Endothelial cell (in vitro differentiated cells): Measurements from ENCODE around the gene C5. TPM values are rescaled to one million over a fixed set of nuclear protein-coding genes. Genes with fewer than 3 reads are reported as not detected.
A peak's percentile ranks its signal among the peaks of the same experiment; 100 is the strongest.

Source experiments
- DNase-seq: peaks from one replicate; pipeline ENCODE4 v3.0.0; 2021; ENCODE audit warnings: low spot score
- H3K27ac Mint-ChIP-seq: one replicate; pipeline ENCODE4 v1.8.0; 2021; ENCODE audit warnings: mixed read lengths, inconsistent platforms; ENCODE audit not compliant: unreplicated experiment
- H3K27me3 Mint-ChIP-seq: one replicate; pipeline ENCODE4 v1.8.0; 2021; ENCODE audit warnings: mild to moderate bottlenecking, moderate library complexity, mixed read lengths, inconsistent platforms; ENCODE audit not compliant: unreplicated experiment
- H3K36me3 Mint-ChIP-seq: one replicate; pipeline ENCODE4 v1.8.0; 2021; ENCODE audit warnings: mild to moderate bottlenecking, low read depth, mixed read lengths, inconsistent platforms; ENCODE audit not compliant: unreplicated experiment
- H3K4me1 Mint-ChIP-seq: one replicate; pipeline ENCODE4 v1.8.0; 2021; ENCODE audit warnings: mild to moderate bottlenecking, mixed read lengths, inconsistent platforms; ENCODE audit not compliant: unreplicated experiment
- H3K4me3 Mint-ChIP-seq: one replicate; pipeline ENCODE4 v1.8.0; 2021; ENCODE audit warnings: mild to moderate bottlenecking, mixed read lengths, inconsistent platforms; ENCODE audit not compliant: unreplicated experiment
- H3K9me3 Mint-ChIP-seq: one replicate; pipeline ENCODE4 v1.8.0; 2021; ENCODE audit warnings: mixed read lengths, inconsistent platforms; ENCODE audit not compliant: unreplicated experiment
- total RNA-seq: library from RNA; stranded (reverse); fragmentation: NEBNext Ultra II Directional; extraction: Animal tissue kit (Norgen Biotek cat#: 25700); gene quantifications from one replicate; pipeline ENCODE4 v1.2.1, GENCODE V29; 2021; ENCODE audit not compliant: unreplicated experiment
- TF ChIP-seq, protein P1 (sequence below): fragments of 200-600 bp; sonication (generic); IDR thresholded peaks from one replicate; pipeline ENCODE4 v1.5.0; 2021; ENCODE audit warnings: antibody characterized with exemption; ENCODE audit not compliant: unreplicated experiment

The C5 gene
- total RNA-seq, 1 donor from 2014 or later = 0.41 TPM

DNA sequence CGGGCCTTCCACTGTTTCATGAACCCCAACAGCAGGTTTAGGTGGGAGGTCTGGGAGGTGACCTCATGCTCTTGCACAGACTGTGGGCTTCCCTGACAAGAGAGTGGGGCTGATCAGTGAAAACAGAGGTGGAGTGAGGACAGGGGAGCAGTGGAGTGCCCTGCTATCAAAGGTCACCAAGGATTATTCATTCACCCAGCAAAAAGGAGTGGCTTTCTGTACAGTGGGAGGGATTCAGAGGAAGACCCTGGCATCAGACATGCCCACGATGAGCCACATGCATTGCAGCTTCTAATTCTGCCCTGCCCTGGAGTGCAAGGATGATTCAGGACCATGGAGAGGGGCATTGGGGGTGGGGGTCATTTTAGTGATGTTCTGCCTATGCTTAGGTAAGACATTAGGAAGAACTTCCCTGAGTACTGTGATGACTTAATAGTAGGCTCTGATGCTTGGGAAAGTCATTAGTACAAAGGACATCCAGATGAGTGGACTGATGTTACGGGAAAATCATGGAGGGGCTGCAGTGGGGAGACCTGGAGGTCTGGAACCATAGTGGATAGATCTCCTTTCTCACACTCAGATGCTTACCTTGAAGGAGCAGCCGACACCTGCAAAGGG, 136.3 kb downstream of the C5 start:
- no peaks in the 10 kb centered on the region for H3K9me3 Mint-ChIP-seq

GRCh38 chr9:120912958-120913646, 137.0 kb downstream of the C5 start:
- Mint-ChIP-seq H3K27ac (no peak overlapping the region), H3K36me3 (peaks cover 3% of the 10 kb centered on the region), H3K9me3 (no peaks in the 10 kb centered on the region), H3K4me1 (peaks cover 6% of the 10 kb centered on the region), H3K27me3 (peaks cover 3% of the 10 kb centered on the region), H3K4me3 (no peak overlapping the region)
- DNase-seq = no peak
- TF ChIP-seq, protein P1, sequence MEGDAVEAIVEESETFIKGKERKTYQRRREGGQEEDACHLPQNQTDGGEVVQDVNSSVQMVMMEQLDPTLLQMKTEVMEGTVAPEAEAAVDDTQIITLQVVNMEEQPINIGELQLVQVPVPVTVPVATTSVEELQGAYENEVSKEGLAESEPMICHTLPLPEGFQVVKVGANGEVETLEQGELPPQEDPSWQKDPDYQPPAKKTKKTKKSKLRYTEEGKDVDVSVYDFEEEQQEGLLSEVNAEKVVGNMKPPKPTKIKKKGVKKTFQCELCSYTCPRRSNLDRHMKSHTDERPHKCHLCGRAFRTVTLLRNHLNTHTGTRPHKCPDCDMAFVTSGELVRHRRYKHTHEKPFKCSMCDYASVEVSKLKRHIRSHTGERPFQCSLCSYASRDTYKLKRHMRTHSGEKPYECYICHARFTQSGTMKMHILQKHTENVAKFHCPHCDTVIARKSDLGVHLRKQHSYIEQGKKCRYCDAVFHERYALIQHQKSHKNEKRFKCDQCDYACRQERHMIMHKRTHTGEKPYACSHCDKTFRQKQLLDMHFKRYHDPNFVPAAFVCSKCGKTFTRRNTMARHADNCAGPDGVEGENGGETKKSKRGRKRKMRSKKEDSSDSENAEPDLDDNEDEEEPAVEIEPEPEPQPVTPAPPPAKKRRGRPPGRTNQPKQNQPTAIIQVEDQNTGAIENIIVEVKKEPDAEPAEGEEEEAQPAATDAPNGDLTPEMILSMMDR = no peak

More for the DNA sequence above, 136.3 kb downstream of the C5 start:
- Mint-ChIP-seq H3K4me3 (no peak overlapping the region), H3K27ac (no peak overlapping the region), H3K27me3 (peaks cover 3% of the 10 kb centered on the region), H3K36me3 (peaks cover 3% of the 10 kb centered on the region), H3K4me1 (peaks cover 6% of the 10 kb centered on the region)
- DNase-seq = peak; percentile 42
- TF ChIP-seq, protein P1 = no peak

DNA sequence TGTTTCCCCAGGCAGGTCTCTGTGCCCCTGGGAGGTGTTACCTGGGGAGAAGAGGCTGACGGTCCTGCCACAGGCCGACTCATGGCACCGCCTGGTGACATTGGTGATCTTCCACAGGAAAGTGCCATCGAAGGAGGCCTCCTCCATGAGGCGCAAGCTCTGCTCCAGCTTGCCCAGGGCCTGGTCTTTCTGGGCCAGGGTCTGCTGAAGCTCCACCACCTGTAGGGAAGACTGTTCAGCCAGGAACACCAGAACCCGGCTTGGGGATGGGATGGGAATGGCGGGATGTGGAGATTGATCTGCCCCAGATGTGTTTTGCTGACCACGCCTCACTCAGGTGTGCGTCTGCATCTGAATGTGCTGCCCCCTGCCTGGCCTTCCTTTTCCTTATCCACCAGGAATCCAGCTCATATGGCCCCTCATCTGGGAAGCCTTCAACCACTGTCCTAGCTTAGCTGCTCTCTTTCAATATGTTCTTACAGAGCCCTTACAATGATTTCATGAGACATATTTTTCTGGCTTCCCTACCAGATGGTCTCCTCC, 138.7 kb downstream of the C5 start:
- no peaks in the 10 kb centered on the region for H3K9me3 Mint-ChIP-seq
- no peaks in the 10 kb centered on the region for H3K36me3 Mint-ChIP-seq
- DNase-seq = no peak
- H3K4me1 Mint-ChIP-seq = peaks cover 6% of the 10 kb centered on the region
- no peak overlapping the region for H3K27ac Mint-ChIP-seq
- peaks cover 1% of the 10 kb centered on the region for H3K27me3 Mint-ChIP-seq
- no peak overlapping the region for H3K4me3 Mint-ChIP-seq
- TF ChIP-seq, protein P1 = no peak

- Mint-ChIP-seq H3K27me3 (peaks cover 3% of the 10 kb centered on the region), H3K4me1 (peaks cover 6% of the 10 kb centered on the region), H3K9me3 (no peaks in the 10 kb centered on the region), H3K36me3 (no peaks in the 10 kb centered on the region), H3K27ac (no peak overlapping the region), H3K4me3 (no peak overlapping the region)
- TF ChIP-seq, protein P1 = no peak
- DNase-seq = no peak
These were observed 139.4 kb downstream of the C5 start for GRCh38 chr9:120910643-120911042.

GRCh38 chr9:120909904-120910303, 140.2 kb downstream of the C5 start:
- TF ChIP-seq, protein P1 = no peak
- no peak overlapping the region for H3K27ac Mint-ChIP-seq
- no peak overlapping the region for H3K4me3 Mint-ChIP-seq
- H3K9me3 Mint-ChIP-seq = no peaks in the 10 kb centered on the region
- H3K27me3 Mint-ChIP-seq = peaks cover 3% of the 10 kb centered on the region
- peaks cover 6% of the 10 kb centered on the region for H3K4me1 Mint-ChIP-seq
- DNase-seq = no peak
- no peaks in the 10 kb centered on the region for H3K36me3 Mint-ChIP-seq
